ENCODE data around the gene C7orf33. TPM values are rescaled to one million over a fixed set of nuclear protein-coding genes. Genes with fewer than 3 reads are reported as not detected.

C7orf33 gene
- total and polyA plus RNA-seq, 2 of the 13 experiments (the other 11 are each of a cell fraction or from before 2014, with no cell fraction given), result not detected

- no peak overlapping the region for H3K4me3 ChIP-seq (replicated peaks in 1 of 3; ENCODE audit: insufficient read depth in 1 of 3, low read depth in 2 of 3, low read length in 3 of 3)
- in situ Hi-C loops (cut with HindIII; ENCODE audit: extremely low pct_ligation_motif_present, low pct_unique_long_range_greater_than_20kb), result no loop called here
- no peaks in the 10 kb centered on the region for H3K36me3 ChIP-seq (replicated peaks in 1 of 2; ENCODE audit: control insufficient read depth in 1 of 2, insufficient read depth in 2 of 2, low read length in 2 of 2)
- H3K9me3 ChIP-seq (ENCODE audit: low read length), result no peaks in the 10 kb centered on the region
- no peaks in the 10 kb centered on the region for H4K20me1 ChIP-seq (ENCODE audit: insufficient read depth, low read length)
- 1% methylated on average over 3 of the region's 3 CpGs for WGBS (ENCODE audit: low lambda C conversion rate)
- H3K79me2 ChIP-seq (ENCODE audit: insufficient read depth, low read length), result no peaks in the 10 kb centered on the region
- intact Hi-C loops (cut with micrococcal nuclease; ENCODE audit: unreplicated experiment), result no loop called here
- no TSS peak for BruUV-seq (replicated peaks)
- no peak overlapping the region for H2AFZ ChIP-seq (ENCODE audit: low read length)
- FAIRE-seq, result no peak
- TF ChIP-seq MIER3 (CRISPR knock-in tag; IDR thresholded peaks at IDR 0.05; ENCODE audit: borderline replicate concordance) (no peak), MTA3 (CRISPR knock-in tag; IDR thresholded peaks at IDR 0.05) (no peak), ZNF431 (CRISPR knock-in tag; IDR thresholded peaks at IDR 0.05; ENCODE audit: borderline replicate concordance, low read depth) (no peak), MNT (IDR thresholded peaks at IDR 0.05) (no peak), ZNF782 (CRISPR knock-in tag; IDR thresholded peaks at IDR 0.05; ENCODE audit: borderline replicate concordance) (no peak), RAD51 (IDR thresholded peaks at IDR 0.05; ENCODE audit: borderline replicate concordance) (no peak), SOX6 (IDR thresholded peaks at IDR 0.05) (no peak), SOX6 (CRISPR knock-in tag; IDR thresholded peaks at IDR 0.05) (no peak), FLYWCH1 (CRISPR knock-in tag; IDR thresholded peaks at IDR 0.05) (no peak), ATF3 (CRISPR knock-in tag; IDR thresholded peaks at IDR 0.05) (no peak), IRX3 (CRISPR knock-in tag; IDR thresholded peaks at IDR 0.05; ENCODE audit: borderline replicate concordance, low read depth) (no peak), SP2 (CRISPR knock-in tag; IDR thresholded peaks at IDR 0.05) (no peak), NAIF1 (CRISPR knock-in tag; IDR thresholded peaks at IDR 0.05; ENCODE audit: borderline replicate concordance) (no peak), EP300 (IDR thresholded peaks at IDR 0.05; ENCODE audit: low read depth in 2 of 2, low read length in 2 of 2) (no peak), EP300 (CRISPR knock-in tag; IDR thresholded peaks at IDR 0.05; ENCODE audit: borderline replicate concordance) (no peak), ZNF766 (CRISPR knock-in tag; IDR thresholded peaks at IDR 0.05; ENCODE audit: borderline replicate concordance) (no peak), NCOA2 (CRISPR knock-in tag; IDR thresholded peaks at IDR 0.05) (no peak), ZNF205 (CRISPR knock-in tag; IDR thresholded peaks at IDR 0.05) (no peak)
- TF ChIP-seq, protein P1, sequence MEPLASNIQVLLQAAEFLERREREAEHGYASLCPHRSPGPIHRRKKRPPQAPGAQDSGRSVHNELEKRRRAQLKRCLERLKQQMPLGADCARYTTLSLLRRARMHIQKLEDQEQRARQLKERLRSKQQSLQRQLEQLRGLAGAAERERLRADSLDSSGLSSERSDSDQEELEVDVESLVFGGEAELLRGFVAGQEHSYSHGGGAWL (CRISPR knock-in tag; IDR thresholded peaks at IDR 0.05), result no peak
- ChIA-PET POLR2A (no interaction called here), CTCF (ENCODE audit: low intra/inter-chr PET ratio, low total read pairs) (no interaction called here)
- 0 out of 5 replicates have a peak, but pooled peaks cover 0 to 3% of the 10 kb centered on the region in 2 experiments for H3K27me3 ChIP-seq (ENCODE audit: control insufficient read depth in 1 of 2, insufficient read depth in 2 of 2, low read length in 2 of 2)
- H3K27ac ChIP-seq (ENCODE audit: extremely low read length, insufficient read depth, low read length), result no peak overlapping the region
- DNase-seq (ENCODE audit: low spot score), result no peak
- no peak overlapping the region for H3K9ac ChIP-seq (ENCODE audit: insufficient read depth, low read depth, low read length)
- no peaks in the 10 kb centered on the region for H3K4me1 ChIP-seq (ENCODE audit: insufficient read depth, low read length)
- no peak for ATAC-seq
- H3K4me2 ChIP-seq (ENCODE audit: low read depth, low read length), result no peak overlapping the region
Measured at GRCh38 chr7:148609045-148609725, 18.6 kb downstream of the C7orf33 start.
